ENCODE data around the gene USP2.

Gene USP2

GRCh38 chr11:119340335-119341221 is 40.9 kb downstream of the USP2 start, which contains the start of gene C1QTNF5:
C1QTNF5 (minus strand) TSS chr11:119340883; CDS start chr11:119340397, 486 bp downstream.
- TF ChIP-seq GATA2 (IDR thresholded peaks at IDR 0.05; ENCODE audit: low read depth, low read length) (no peak), GATA3 (IDR thresholded peaks at IDR 0.05; ENCODE audit: low read depth, low read length) (no peak)

DNA sequence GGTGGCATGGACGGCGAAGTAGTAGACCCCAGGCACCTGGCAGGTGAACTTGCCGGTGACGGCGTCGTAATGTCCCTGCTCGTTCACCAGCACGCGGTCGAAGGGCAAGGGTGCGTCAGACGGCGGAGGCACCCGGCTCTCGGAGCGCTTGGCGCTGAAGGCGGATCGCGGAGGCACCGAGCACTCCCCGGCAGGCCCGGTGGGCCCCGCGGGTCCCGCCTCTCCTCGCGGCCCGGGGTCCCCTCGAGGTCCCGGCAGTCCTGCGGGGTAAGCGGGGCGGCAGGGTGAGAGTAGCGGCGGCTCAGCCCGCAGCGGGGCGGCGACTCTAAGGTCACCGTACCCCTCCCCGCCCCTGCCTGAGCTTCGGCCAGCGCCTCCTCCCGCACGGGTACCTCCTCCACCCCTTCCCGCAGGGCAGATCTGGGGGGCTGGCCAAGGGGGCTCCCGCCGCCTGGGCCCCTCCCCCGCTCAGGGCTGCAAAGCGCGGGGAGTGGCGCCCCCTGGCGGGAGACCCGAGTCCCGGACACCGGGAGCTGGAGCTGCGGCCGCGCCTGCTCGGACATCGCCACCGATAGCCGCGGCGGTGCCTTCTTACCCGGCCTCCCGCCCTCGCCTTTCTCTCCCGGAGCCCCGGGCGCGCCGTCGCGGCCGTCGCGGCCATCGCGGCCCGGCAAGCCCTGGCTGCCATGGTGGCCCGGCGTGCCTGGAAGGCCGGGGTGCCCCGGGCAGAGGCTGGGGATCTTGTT is 41.7 kb downstream of the USP2 start:
- no peak for TF ChIP-seq GATA2 (IDR thresholded peaks at IDR 0.05; ENCODE audit: low read depth, low read length)
- no peak for TF ChIP-seq GATA3 (IDR thresholded peaks at IDR 0.05; ENCODE audit: low read depth, low read length)

GRCh38 chr11:119338965-119339588 is 42.4 kb downstream of the USP2 start:
- TF ChIP-seq GATA2 (IDR thresholded peaks at IDR 0.05; ENCODE audit: low read depth, low read length) (no peak), GATA3 (IDR thresholded peaks at IDR 0.05; ENCODE audit: low read depth, low read length) (no peak)

GRCh38 chr11:119338318-119338890 is 43.1 kb downstream of the USP2 start:
- TF ChIP-seq GATA3 (IDR thresholded peaks at IDR 0.05; ENCODE audit: low read depth, low read length) = no peak
- TF ChIP-seq GATA2 (IDR thresholded peaks at IDR 0.05; ENCODE audit: low read depth, low read length) = no peak; the same call in 1 of the 2 replicates

- no peak for TF ChIP-seq GATA2 (IDR thresholded peaks at IDR 0.05; ENCODE audit: low read depth, low read length)
- TF ChIP-seq GATA3 (IDR thresholded peaks at IDR 0.05; ENCODE audit: low read depth, low read length) = no peak
These were observed 43.7 kb downstream of the USP2 start for GRCh38 chr11:119337581-119338317.

- TF ChIP-seq GATA2 (IDR thresholded peaks at IDR 0.05; ENCODE audit: low read depth, low read length) (no peak), GATA3 (IDR thresholded peaks at IDR 0.05; ENCODE audit: low read depth, low read length) (no peak)
These were observed 44.6 kb downstream of the USP2 start for GRCh38 chr11:119336744-119337469.

GRCh38 chr11:119335655-119336543 is 45.6 kb downstream of the USP2 start:
- no peak for TF ChIP-seq GATA2 (IDR thresholded peaks at IDR 0.05; ENCODE audit: low read depth, low read length)
- no peak for TF ChIP-seq GATA3 (IDR thresholded peaks at IDR 0.05; ENCODE audit: low read depth, low read length)

DNA sequence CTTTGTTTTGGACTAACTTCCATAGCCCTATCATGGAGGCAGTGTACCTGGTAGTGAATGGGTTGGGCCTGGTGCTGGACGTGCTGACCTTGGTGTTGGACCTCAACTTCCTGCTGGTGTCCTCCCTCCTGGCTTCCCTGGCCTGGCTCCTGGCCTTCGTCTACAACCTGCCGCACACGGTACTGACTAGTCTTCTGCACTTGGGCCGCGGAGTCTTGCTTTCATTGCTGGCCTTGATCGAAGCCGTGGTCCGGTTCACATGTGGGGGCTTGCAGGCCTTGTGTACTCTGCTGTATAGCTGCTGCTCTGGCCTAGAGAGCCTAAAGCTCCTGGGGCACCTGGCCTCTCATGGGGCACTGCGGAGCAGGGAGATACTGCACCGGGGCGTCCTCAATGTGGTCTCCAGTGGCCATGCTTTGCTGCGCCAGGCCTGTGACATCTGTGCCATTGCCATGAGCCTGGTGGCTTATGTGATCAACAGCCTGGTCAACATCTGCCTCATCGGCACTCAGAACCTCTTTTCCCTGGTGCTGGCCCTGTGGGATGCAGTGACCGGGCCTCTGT is 46.3 kb downstream of the USP2 start:
- TF ChIP-seq GATA3 (IDR thresholded peaks at IDR 0.05; ENCODE audit: low read depth, low read length) = no peak
- no peak for TF ChIP-seq GATA2 (IDR thresholded peaks at IDR 0.05; ENCODE audit: low read depth, low read length)

DNA sequence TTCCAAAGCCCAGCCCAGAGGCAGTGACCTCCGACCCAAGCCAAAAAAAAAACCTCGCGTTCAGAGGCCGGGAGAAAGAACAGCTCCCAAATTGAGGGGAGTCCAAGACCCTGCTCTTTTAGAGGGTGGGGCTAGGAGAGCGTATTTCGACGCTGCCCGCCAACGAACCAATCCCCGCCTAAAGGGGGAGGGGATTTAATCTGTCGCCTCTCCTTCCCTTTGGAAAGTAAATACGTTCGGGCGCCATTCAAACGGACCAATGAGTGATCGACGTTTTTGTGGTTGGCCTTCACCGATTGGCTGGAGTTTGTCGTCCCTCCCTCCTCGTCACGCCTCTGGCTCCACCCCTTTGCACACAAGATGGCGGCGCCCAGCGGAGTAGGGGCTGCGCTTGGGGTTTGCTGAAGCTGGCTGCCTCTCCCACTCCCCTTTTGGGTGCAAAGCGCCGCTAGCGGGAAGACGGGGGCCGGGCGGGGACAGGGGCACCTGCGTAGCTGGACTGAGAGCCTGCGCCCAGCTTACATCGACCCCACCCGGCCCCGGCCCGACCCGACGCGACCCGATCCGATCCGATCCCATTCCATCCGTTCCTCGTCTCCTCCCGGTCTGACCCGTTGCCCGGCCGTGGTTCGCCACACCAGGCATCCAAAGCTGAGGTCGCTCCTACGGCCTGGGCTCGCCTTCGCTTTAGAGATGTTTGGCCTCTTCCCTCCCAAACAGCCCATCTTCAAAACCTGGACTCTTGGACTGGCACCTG is 47.1 kb downstream of the USP2 start, which contains the start of gene RNF26:
RNF26 (plus strand) TSS at position 354 of the 757 bp plus-strand sequence. CDS start 596 bp downstream, outside the sequence.
- TF ChIP-seq GATA3 (IDR thresholded peaks at IDR 0.05; ENCODE audit: low read depth, low read length) (no peak), GATA2 (IDR thresholded peaks at IDR 0.05; ENCODE audit: low read depth, low read length) (no peak)

- no peak for TF ChIP-seq GATA3 (IDR thresholded peaks at IDR 0.05; ENCODE audit: low read depth, low read length)
- TF ChIP-seq GATA2 (IDR thresholded peaks at IDR 0.05; ENCODE audit: low read depth, low read length) = no peak
These were observed 49.3 kb downstream of the USP2 start for GRCh38 chr11:119332111-119332765.
